Measurements from ENCODE around the gene HSPA9. TPM values are rescaled to one million over a fixed set of nuclear protein-coding genes. Genes with fewer than 3 reads are reported as not detected.

Gene HSPA9
- total and polyA plus RNA-seq, 2 of the 8 experiments (the other 6 are each of a cell fraction or from before 2014, with no cell fraction given): 191 to 395 TPM

GRCh38 chr5:138544181-138545134 lies 30.7 kb downstream of the HSPA9 start:
- Histone ChIP-seq H4K5ac (ENCODE audit: insufficient read length, low read depth, low read length) (no peak overlapping the region), H3K36me3 (ENCODE audit: control insufficient read depth in 2 of 4, insufficient read depth in 4 of 4, low read length in 3 of 4) (peaks cover 0 to 19% (median 1%) of the 10 kb centered on the region in 4 experiments; a peak in 1 of 8 replicates), H3K9ac (replicated peaks in 1 of 4; ENCODE audit: extremely low read depth in 1 of 4, low read depth in 3 of 4, low read length in 3 of 4) (peak overlapping the region; percentile 93 to 99 (median 99)), H4K91ac (replicated peaks; ENCODE audit: insufficient read length, low read length) (no peak overlapping the region), H4K8ac (ENCODE audit: extremely low read depth, insufficient read depth, low read length) (no peak overlapping the region), H4K20me1 (replicated peaks in 1 of 2; ENCODE audit: control insufficient read depth in 1 of 2, insufficient read depth in 2 of 2, low read length in 2 of 2) (peaks cover 3 to 7% of the 10 kb centered on the region in 2 experiments), H3K4me1 (replicated peaks in 1 of 4; ENCODE audit: control insufficient read depth in 3 of 4, insufficient read depth in 4 of 4, low read length in 3 of 4) (peaks cover 0 to 16% (median 2%) of the 10 kb centered on the region in 4 experiments; a peak in 4 of 7 replicates), H3K9me3 (ENCODE audit: insufficient read depth in 2 of 2, low read depth in 1 of 2, low read length in 1 of 2) (no peaks in the 10 kb centered on the region), H2BK120ac (replicated peaks; ENCODE audit: low read depth, low read length) (no peak overlapping the region), H3K4ac (replicated peaks; ENCODE audit: insufficient read length, low read depth, low read length) (no peak overlapping the region), H3K27ac (ENCODE audit: low read depth, low read length) (peak overlapping the region; percentile 100), H3K56ac (replicated peaks; ENCODE audit: insufficient read length, low read depth, low read length) (no peak overlapping the region), H3K23me2 (ENCODE audit: low read depth, low read length) (peaks cover 15% of the 10 kb centered on the region), H2BK20ac (ENCODE audit: low read length) (no peak overlapping the region), H3K4me2 (ENCODE audit: insufficient read depth in 1 of 2, low read depth in 2 of 2, low read length in 2 of 2) (peak overlapping the region; percentile 95 to 96), H2AK5ac (ENCODE audit: low read depth, low read length) (no peak overlapping the region; the same call in 1 of the 2 replicates), H2BK15ac (ENCODE audit: low read length) (no peak overlapping the region), H3K79me2 (ENCODE audit: control insufficient read depth in 1 of 2, insufficient read depth in 2 of 2, low read length in 2 of 2) (peaks cover 56 to 95% of the 10 kb centered on the region in 2 experiments), H2BK5ac (ENCODE audit: low read depth, low read length) (peak overlapping the region; percentile 99), H2AFZ (ENCODE audit: low read length) (no peak overlapping the region), H3K79me1 (ENCODE audit: low read depth, low read length) (peaks cover 10% of the 10 kb centered on the region), H2BK12ac (ENCODE audit: low read depth, low read length) (no peak overlapping the region; the same call in 1 of the 2 replicates), H3K27me3 (replicated peaks in 1 of 4; ENCODE audit: control insufficient read depth in 3 of 4, extremely low read depth in 1 of 4, insufficient read depth in 3 of 4, low read length in 3 of 4) (no peaks in the 10 kb centered on the region), H3K18ac (ENCODE audit: extremely low read depth, low read length) (no peak overlapping the region), H3K14ac (ENCODE audit: insufficient read length) (no peak overlapping the region), H3K23ac (ENCODE audit: insufficient read length) (no peak overlapping the region), H3K4me3 (ENCODE audit: extremely low read depth in 1 of 4, insufficient read depth in 2 of 4, low read depth in 3 of 4, low read length in 4 of 4) (peak overlapping the region; percentile 89 to 100 (median 95))
- FAIRE-seq: no peak
- WGBS, 2 experiments (ENCODE audit: extremely low coverage in 1 of 2, insufficient coverage in 1 of 2, insufficient read length in 1 of 2, insufficient replicate concordance in 2 of 2, low coverage in 1 of 2, low lambda C conversion rate in 2 of 2, missing lambda C conversion rate in 1 of 2): 75% methylated on average over 16 of the region's 16 CpGs; no CpG with 5 or more reads in 1 of the 2 experiments
- DNase-seq (ENCODE audit: low read depth in 1 of 2, low spot score in 2 of 2): no peak
- ChIA-PET POLR2A (ENCODE audit: partially characterized antibody) (interaction anchor here (0.9 to 26.9 kb wide), 20 partner anchors 7 to 797 kb away, joined by 3 to 1018 read pairs (median 6); partner anchors contain the start of genes EGR1, FAM53C, HSPA9 and KIF20A), CTCF (ENCODE audit: partially characterized antibody) (interaction anchor here (0.7 to 2.3 kb wide), 5 partner anchors 8 to 192 kb away, joined by 3 to 15 read pairs (median 4); partner anchors contain the start of genes EGR1 and KDM3B)
- TF ChIP-seq TBP (IDR thresholded peaks at IDR 0.05; ENCODE audit: low read depth, low read length): no peak
- no peak for TF ChIP-seq TAF1 (IDR thresholded peaks at IDR 0.05; ENCODE audit: low read depth, low read length)
- TF ChIP-seq BCL11A (IDR thresholded peaks at IDR 0.05; ENCODE audit: low read depth in 2 of 2, low read length in 2 of 2): no peak
- no peak for TF ChIP-seq MAFK (IDR thresholded peaks at IDR 0.05; ENCODE audit: low read depth, low read length)
- no peak for TF ChIP-seq ATF3 (IDR thresholded peaks at IDR 0.05; ENCODE audit: insufficient read depth, low read depth, low read length)
- no peak for TF ChIP-seq SP4 (IDR thresholded peaks at IDR 0.05; ENCODE audit: low read length)
- TF ChIP-seq BRCA1 (IDR thresholded peaks at IDR 0.05; ENCODE audit: low read depth, low read length): no peak
- TF ChIP-seq HDAC2 (IDR thresholded peaks at IDR 0.05; ENCODE audit: borderline replicate concordance in 1 of 2, low read depth in 2 of 2, low read length in 2 of 2): no peak
- no peak for TF ChIP-seq CHD1 (IDR thresholded peaks at IDR 0.05; ENCODE audit: low read depth, low read length)
